ENCODE data around the gene MAP3K3. TPM values are rescaled to one million over a fixed set of nuclear protein-coding genes. Genes with fewer than 3 reads are reported as not detected.

Gene MAP3K3
- total and polyA plus RNA-seq, 8 donors = 41.3 to 58.3 (median 43.7) TPM

DNA sequence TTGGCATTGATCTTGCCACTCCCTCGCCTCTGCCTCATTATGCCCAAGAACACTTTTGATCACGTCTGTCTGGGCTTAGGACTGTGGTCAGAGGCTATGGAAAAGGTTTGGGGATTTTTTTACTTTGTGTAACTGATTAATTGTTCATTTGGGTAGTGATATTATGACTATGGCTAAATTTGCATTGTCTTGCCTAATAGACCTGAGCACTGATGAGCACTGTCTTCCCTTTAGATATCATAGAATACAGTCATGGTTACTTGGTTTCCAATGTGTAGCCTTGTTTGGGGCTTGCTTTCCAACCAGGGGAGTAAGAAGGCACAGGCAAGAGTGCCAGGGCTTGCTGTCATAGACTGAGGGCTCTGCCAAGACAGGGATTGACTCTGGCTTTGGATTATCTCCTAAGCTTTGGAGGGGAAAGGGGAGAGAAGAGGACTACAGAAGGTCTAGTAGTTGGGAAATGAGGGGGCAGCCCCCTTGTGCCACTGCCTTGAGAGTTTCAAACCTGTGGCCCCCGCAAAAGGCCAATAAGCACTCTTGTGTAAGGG lies 64.0 kb downstream of the MAP3K3 start:
- no peaks in the 10 kb centered on the region for H3K27me3 ChIP-seq
- TF ChIP-seq, protein P1, sequence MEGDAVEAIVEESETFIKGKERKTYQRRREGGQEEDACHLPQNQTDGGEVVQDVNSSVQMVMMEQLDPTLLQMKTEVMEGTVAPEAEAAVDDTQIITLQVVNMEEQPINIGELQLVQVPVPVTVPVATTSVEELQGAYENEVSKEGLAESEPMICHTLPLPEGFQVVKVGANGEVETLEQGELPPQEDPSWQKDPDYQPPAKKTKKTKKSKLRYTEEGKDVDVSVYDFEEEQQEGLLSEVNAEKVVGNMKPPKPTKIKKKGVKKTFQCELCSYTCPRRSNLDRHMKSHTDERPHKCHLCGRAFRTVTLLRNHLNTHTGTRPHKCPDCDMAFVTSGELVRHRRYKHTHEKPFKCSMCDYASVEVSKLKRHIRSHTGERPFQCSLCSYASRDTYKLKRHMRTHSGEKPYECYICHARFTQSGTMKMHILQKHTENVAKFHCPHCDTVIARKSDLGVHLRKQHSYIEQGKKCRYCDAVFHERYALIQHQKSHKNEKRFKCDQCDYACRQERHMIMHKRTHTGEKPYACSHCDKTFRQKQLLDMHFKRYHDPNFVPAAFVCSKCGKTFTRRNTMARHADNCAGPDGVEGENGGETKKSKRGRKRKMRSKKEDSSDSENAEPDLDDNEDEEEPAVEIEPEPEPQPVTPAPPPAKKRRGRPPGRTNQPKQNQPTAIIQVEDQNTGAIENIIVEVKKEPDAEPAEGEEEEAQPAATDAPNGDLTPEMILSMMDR (IDR thresholded peaks at IDR 0.05) = no peak
- no peaks in the 10 kb centered on the region for H3K9me3 ChIP-seq
- H3K27ac ChIP-seq = no peak overlapping the region
- H3K4me3 ChIP-seq = no peak overlapping the region
- peaks cover 0 to 97% of the 10 kb centered on the region in 2 donors for H3K36me3 ChIP-seq
- ATAC-seq (no peak), DNase-seq (no peak)
- intact Hi-C loops (cut with DNase I) = no loop called here
- H3K4me1 ChIP-seq = peaks cover 5 to 22% of the 10 kb centered on the region in 2 donors

DNA sequence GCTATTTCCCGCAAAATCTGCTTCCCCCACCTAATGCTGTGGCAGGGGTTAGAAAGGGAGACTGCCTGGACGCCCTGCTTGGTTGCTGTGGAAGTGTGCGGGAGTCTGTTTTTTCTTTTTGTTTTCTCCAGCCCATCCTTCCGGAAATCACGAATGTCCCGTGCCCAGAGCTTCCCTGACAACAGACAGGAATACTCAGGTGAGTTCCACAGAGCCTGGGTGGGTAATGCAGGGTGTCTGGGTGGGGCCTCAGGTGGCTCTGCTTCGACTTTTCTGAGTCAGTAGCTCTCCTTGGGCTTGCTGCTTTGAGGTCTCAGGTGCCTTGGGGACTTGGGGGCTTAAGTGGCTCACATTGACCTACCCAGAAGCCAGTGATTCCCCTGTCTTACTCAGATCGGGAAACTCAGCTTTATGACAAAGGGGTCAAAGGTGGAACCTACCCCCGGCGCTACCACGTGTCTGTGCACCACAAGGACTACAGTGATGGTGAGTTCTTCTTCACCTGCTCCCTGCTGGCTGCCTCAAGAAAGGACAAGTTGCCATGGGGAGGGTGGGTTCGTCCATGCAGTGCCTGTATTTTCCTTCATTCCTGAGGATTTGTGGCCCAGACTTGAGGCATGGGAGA lies 66.3 kb downstream of the MAP3K3 start:
- no peak overlapping the region for H3K27ac ChIP-seq
- H3K36me3 ChIP-seq = peaks cover 0 to 97% of the 10 kb centered on the region in 2 donors
- intact Hi-C loops (cut with DNase I) = no loop called here
- no peaks in the 10 kb centered on the region for H3K9me3 ChIP-seq
- DNase-seq = no peak
- TF ChIP-seq, protein P1 (IDR thresholded peaks at IDR 0.05) = no peak
- no peaks in the 10 kb centered on the region for H3K27me3 ChIP-seq
- no peak for ATAC-seq
- H3K4me3 ChIP-seq = no peak overlapping the region
- peaks cover 0 to 7% of the 10 kb centered on the region in 2 donors for H3K4me1 ChIP-seq

DNA sequence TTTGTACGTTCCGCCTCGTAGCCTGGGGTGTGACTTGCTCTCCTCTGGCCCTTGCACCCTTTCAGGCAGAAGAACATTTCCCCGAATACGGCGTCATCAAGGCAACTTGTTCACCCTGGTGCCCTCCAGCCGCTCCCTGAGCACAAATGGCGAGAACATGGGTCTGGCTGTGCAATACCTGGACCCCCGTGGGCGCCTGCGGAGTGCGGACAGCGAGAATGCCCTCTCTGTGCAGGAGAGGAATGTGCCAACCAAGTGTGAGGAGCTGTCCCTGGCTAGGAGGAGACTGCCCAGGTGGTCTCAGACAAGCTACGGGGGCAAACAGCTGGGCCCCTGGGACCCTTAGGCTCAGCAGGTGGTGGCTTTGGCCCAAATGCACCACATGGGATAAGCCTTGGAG lies 67.3 kb downstream of the MAP3K3 start:
- no peak for DNase-seq
- no peaks in the 10 kb centered on the region for H3K9me3 ChIP-seq
- intact Hi-C loops (cut with DNase I) = no loop called here

DNA sequence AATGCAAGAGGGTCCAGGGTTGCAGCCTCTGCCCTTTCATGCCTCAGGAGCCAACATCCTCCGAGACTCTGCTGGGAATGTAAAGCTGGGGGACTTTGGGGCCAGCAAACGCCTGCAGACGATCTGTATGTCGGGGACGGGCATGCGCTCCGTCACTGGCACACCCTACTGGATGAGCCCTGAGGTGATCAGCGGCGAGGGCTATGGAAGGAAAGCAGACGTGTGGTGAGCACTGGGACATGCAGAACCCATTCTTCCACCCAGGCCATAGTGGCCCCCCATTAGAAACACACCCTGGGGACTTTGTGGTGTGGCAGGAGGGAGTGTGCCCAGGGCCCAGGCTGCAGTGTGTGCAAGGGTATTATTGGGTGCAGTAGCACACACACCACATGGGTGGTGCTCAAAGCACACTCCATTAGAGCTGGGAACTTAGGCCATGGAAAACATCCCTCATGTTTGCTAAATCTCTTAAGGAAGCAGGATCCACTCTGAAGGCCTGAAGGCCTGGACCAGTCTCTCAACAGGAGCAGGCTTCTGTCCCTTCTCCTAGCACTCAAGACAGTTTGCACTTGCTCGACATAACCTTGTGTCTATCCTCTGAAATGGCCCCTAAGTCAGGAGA lies 70.1 kb downstream of the MAP3K3 start:
- Histone ChIP-seq H3K27me3 (no peaks in the 10 kb centered on the region), H3K36me3 (peaks cover 0 to 84% of the 10 kb centered on the region in 2 donors), H3K9me3 (no peaks in the 10 kb centered on the region), H3K4me3 (no peak overlapping the region), H3K27ac (no peak overlapping the region), H3K4me1 (peaks cover 0 to 12% of the 10 kb centered on the region in 2 donors)
- TF ChIP-seq, protein P1 (IDR thresholded peaks at IDR 0.05) = no peak
- intact Hi-C loops (cut with DNase I) = no loop called here
- no peak for DNase-seq
- ATAC-seq = no peak

More for the DNA sequence above, 67.3 kb downstream of the MAP3K3 start:
- Histone ChIP-seq H3K27ac (no peak overlapping the region), H3K27me3 (no peaks in the 10 kb centered on the region), H3K4me1 (peaks cover 0 to 7% of the 10 kb centered on the region in 2 donors), H3K4me3 (no peak overlapping the region), H3K36me3 (peaks cover 0 to 97% of the 10 kb centered on the region in 2 donors)
- TF ChIP-seq, protein P1 (IDR thresholded peaks at IDR 0.05) = no peak
- no peak for ATAC-seq

DNA sequence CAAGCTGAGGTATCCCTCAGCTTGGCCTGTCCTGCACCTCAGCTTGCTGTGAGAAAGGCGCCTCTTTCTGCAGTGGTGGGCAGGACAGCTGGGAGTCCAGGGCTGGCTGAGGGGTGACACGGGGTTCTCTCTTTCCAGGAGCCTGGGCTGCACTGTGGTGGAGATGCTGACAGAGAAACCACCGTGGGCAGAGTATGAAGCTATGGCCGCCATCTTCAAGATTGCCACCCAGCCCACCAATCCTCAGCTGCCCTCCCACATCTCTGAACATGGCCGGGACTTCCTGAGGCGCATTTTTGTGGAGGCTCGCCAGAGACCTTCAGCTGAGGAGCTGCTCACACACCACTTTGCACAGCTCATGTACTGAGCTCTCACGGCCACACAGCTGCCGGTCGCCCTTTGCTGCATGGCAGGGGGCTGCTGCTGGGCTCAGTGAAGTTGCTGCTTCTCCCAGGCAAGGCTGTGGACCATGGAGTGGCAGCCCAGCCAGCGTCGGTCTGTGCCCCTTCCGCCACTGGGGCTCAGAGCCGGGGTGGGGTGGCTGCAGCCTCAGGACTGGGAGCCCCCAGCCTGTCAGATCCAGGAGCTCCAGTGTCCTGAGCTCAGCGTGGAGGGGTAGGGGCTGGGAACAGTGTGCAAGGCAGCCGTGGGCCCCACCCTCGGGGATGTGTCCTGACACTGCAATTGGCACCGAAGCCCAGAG lies 71.3 kb downstream of the MAP3K3 start:
- intact Hi-C loops (cut with DNase I) = no loop called here
- H3K4me3 ChIP-seq = no peak overlapping the region
- TF ChIP-seq, protein P1 (IDR thresholded peaks at IDR 0.05) = no peak
- peaks cover 0 to 72% of the 10 kb centered on the region in 2 donors for H3K36me3 ChIP-seq
- no peak for ATAC-seq
- peaks cover 3 to 24% of the 10 kb centered on the region in 2 donors for H3K4me1 ChIP-seq
- peak in 1 of 4 donors; percentile 55 for DNase-seq
- H3K27me3 ChIP-seq = no peaks in the 10 kb centered on the region
- no peaks in the 10 kb centered on the region for H3K9me3 ChIP-seq
- H3K27ac ChIP-seq = no peak overlapping the region

All from left lung (tissue), 10 donors.